ENCODE measurements around the gene PDCD7. TPM values are rescaled to one million over a fixed set of nuclear protein-coding genes. Genes with fewer than 3 reads are reported as not detected.

The PDCD7 gene
- total RNA-seq, 1 experiment from 2014 or later: 9.5 TPM

GRCh38 chr15:65069779-65070546 is 63.6 kb downstream of the PDCD7 start:
- CTCF ChIA-PET: no interaction called here
- no peak overlapping the region for H3K4me3 ChIP-seq (ENCODE audit: low read length)
- H3K4me1 ChIP-seq (ENCODE audit: insufficient read depth, low read length): no peaks in the 10 kb centered on the region
- H3K9me2 ChIP-seq (replicated peaks; ENCODE audit: low read length): no peaks in the 10 kb centered on the region
- H2AFZ ChIP-seq (ENCODE audit: low read length): no peak overlapping the region
- H4K20me1 ChIP-seq (ENCODE audit: low read length): no peaks in the 10 kb centered on the region
- TF ChIP-seq EZH2 (IDR thresholded peaks at IDR 0.05; ENCODE audit: low read length, unreplicated experiment): no peak
- TF ChIP-seq CTCF (conservative IDR thresholded peaks at IDR 0.05; ENCODE audit: low read depth, low read length): no peak
- ATAC-seq (no peak), DNase-seq (no peak)
- no peaks in the 10 kb centered on the region for H3K27me3 ChIP-seq (ENCODE audit: low read length)
- H3F3A ChIP-seq (ENCODE audit: low read length, unreplicated experiment): no peaks in the 10 kb centered on the region
- H3K36me3 ChIP-seq (ENCODE audit: low read depth, low read length): no peaks in the 10 kb centered on the region
- no peak overlapping the region for H3K4me2 ChIP-seq (ENCODE audit: low read length)
- H3K79me2 ChIP-seq (ENCODE audit: low read length): no peaks in the 10 kb centered on the region
- intact Hi-C loops (cut with micrococcal nuclease): no loop called here
- H3K9ac ChIP-seq (ENCODE audit: low read length): no peak overlapping the region
- BruUV-seq (replicated peaks): no TSS peak
- POLR2A ChIA-PET (ENCODE audit: unreplicated experiment): interaction anchor here (0.8 kb wide), 1 partner anchor 590 kb away, joined by 3 read pairs; no protein-coding TSS in a partner anchor
- no peaks in the 10 kb centered on the region for H3K9me3 ChIP-seq (ENCODE audit: low read length)
- no peak overlapping the region for H3K27ac ChIP-seq (ENCODE audit: low read length)

- TF ChIP-seq CTCF (conservative IDR thresholded peaks at IDR 0.05; ENCODE audit: low read depth, low read length) (no peak), EZH2 (IDR thresholded peaks at IDR 0.05; ENCODE audit: low read length, unreplicated experiment) (no peak), EZH2phosphoT487 (IDR thresholded peaks at IDR 0.05; ENCODE audit: borderline replicate concordance, low read length) (no peak)
- intact Hi-C loops (cut with micrococcal nuclease): no loop called here
- no TSS peak for BruUV-seq (replicated peaks)
- Histone ChIP-seq H3K79me2 (ENCODE audit: low read length) (no peaks in the 10 kb centered on the region), H3K36me3 (ENCODE audit: low read depth, low read length) (no peaks in the 10 kb centered on the region), H3K9me2 (replicated peaks; ENCODE audit: low read length) (no peaks in the 10 kb centered on the region), H3F3A (ENCODE audit: low read length, unreplicated experiment) (no peaks in the 10 kb centered on the region), H3K27ac (ENCODE audit: low read length) (no peak overlapping the region), H3K27me3 (ENCODE audit: low read length) (no peaks in the 10 kb centered on the region), H3K4me2 (ENCODE audit: low read length) (no peak overlapping the region), H3K9ac (ENCODE audit: low read length) (no peak overlapping the region), H3K4me1 (ENCODE audit: insufficient read depth, low read length) (no peaks in the 10 kb centered on the region), H3K9me3 (ENCODE audit: low read length) (no peaks in the 10 kb centered on the region), H3K4me3 (ENCODE audit: low read length) (no peak overlapping the region), H2AFZ (ENCODE audit: low read length) (no peak overlapping the region), H4K20me1 (ENCODE audit: low read length) (no peaks in the 10 kb centered on the region)
- ChIA-PET POLR2A (ENCODE audit: unreplicated experiment) (interaction anchor here (0.8 kb wide), 1 partner anchor 590 kb away, joined by 3 read pairs; no protein-coding TSS in a partner anchor), CTCF (no interaction called here)
- DNase-seq (no peak), ATAC-seq (no peak)
These were observed 64.4 kb downstream of the PDCD7 start for GRCh38 chr15:65069179-65069578.

- CTCF ChIA-PET: no interaction called here
- Histone ChIP-seq H3K79me2 (ENCODE audit: low read length) (no peaks in the 10 kb centered on the region), H3K36me3 (ENCODE audit: low read depth, low read length) (no peaks in the 10 kb centered on the region), H3F3A (ENCODE audit: low read length, unreplicated experiment) (no peaks in the 10 kb centered on the region), H3K9ac (ENCODE audit: low read length) (no peak overlapping the region), H3K9me3 (ENCODE audit: low read length) (no peaks in the 10 kb centered on the region), H4K20me1 (ENCODE audit: low read length) (no peaks in the 10 kb centered on the region), H3K9me2 (replicated peaks; ENCODE audit: low read length) (no peaks in the 10 kb centered on the region), H3K27ac (ENCODE audit: low read length) (no peak overlapping the region), H2AFZ (ENCODE audit: low read length) (no peak overlapping the region), H3K4me1 (ENCODE audit: insufficient read depth, low read length) (no peaks in the 10 kb centered on the region), H3K27me3 (ENCODE audit: low read length) (no peaks in the 10 kb centered on the region), H3K4me3 (ENCODE audit: low read length) (no peak overlapping the region), H3K4me2 (ENCODE audit: low read length) (no peak overlapping the region)
- BruUV-seq (replicated peaks): no TSS peak
- intact Hi-C loops (cut with micrococcal nuclease): no loop called here
- no peak for DNase-seq
- POLR2A ChIA-PET (ENCODE audit: unreplicated experiment): no interaction called here
- no peak for ATAC-seq
- TF ChIP-seq CTCF (conservative IDR thresholded peaks at IDR 0.05; ENCODE audit: low read depth, low read length) (no peak), EZH2 (IDR thresholded peaks at IDR 0.05; ENCODE audit: low read length, unreplicated experiment) (no peak), EZH2phosphoT487 (IDR thresholded peaks at IDR 0.05; ENCODE audit: borderline replicate concordance, low read length) (no peak)
These were observed 65.2 kb downstream of the PDCD7 start for GRCh38 chr15:65068403-65068788.
